Esophagus (tissue), 2 donors: Measurements from ENCODE around the gene WDR3. TPM values are rescaled to one million over a fixed set of nuclear protein-coding genes. Genes with fewer than 3 reads are reported as not detected.

Experiments
- H3K27ac ChIP-seq, 2 donors: one replicate each; pipeline ENCODE4 v1.5.1; 2013; ENCODE audit warnings: low read depth in 2 of 2, mild to moderate bottlenecking in 2 of 2, inconsistent platforms in 1 of 2, low read length in 1 of 2, moderate library complexity in 1 of 2
- H3K27me3 ChIP-seq, 2 donors: one replicate each; pipeline ENCODE4 v1.6.1; 2013; ENCODE audit warnings: low read length in 2 of 2, control low read depth in 1 of 2, mild to moderate bottlenecking in 1 of 2; ENCODE audit not compliant: insufficient read depth in 2 of 2, control insufficient read depth in 1 of 2
- H3K36me3 ChIP-seq, 2 donors: one replicate each; pipeline ENCODE4 v1.6.1; 2013; ENCODE audit warnings: low read length in 1 of 2; ENCODE audit not compliant: control insufficient read depth in 2 of 2, insufficient read depth in 2 of 2
- H3K4me1 ChIP-seq, 2 donors: one replicate each; pipeline ENCODE4 v1.6.1; 2013; ENCODE audit warnings: low read length in 1 of 2; ENCODE audit not compliant: control insufficient read depth in 2 of 2, insufficient read depth in 2 of 2
- H3K4me3 ChIP-seq, 2 donors: one replicate each; pipeline ENCODE4 v1.5.1; 2013; ENCODE audit warnings: low read length in 2 of 2, mild to moderate bottlenecking in 2 of 2, low read depth in 1 of 2, moderate library complexity in 1 of 2
- H3K9me3 ChIP-seq, 2 donors: one replicate each; pipeline ENCODE4 v1.6.1; 2013; ENCODE audit warnings: mild to moderate bottlenecking in 2 of 2, low read depth in 1 of 2, low read length in 1 of 2, moderate library complexity in 1 of 2; ENCODE audit not compliant: control insufficient read depth in 2 of 2, insufficient read depth in 1 of 2
- polyA plus RNA-seq, 2 donors: library from polyadenylated mRNA; stranded (reverse); fragments of 200-250 nt; gene quantifications; one replicate each; pipeline ENCODE4 v1.2.3, GENCODE V29; 2013
- donor health status: healthy with polysubstance abuse.
- donor health status: Bipolar disorder and iron deficiency.

The WDR3 gene
- polyA plus RNA-seq, 2 donors, result 2.4 to 7.9 TPM

GRCh38 chr1:118013938-118014337 is 84.4 kb downstream of the WDR3 start:
- no peak overlapping the region for H3K27ac ChIP-seq
- no peaks in the 10 kb centered on the region for H3K4me1 ChIP-seq
- no peaks in the 10 kb centered on the region for H3K36me3 ChIP-seq
- H3K27me3 ChIP-seq, result no peaks in the 10 kb centered on the region
- no peak overlapping the region for H3K4me3 ChIP-seq
- peaks cover 0 to 1% of the 10 kb centered on the region in 2 donors for H3K9me3 ChIP-seq

Other genes starting within 250 kb of the WDR3 start
- 1 to 10 TPM; 2.5 to 4.3 TPM for gene GDAP2, start 118 bp upstream of the WDR3 start, polyA plus RNA-seq